HEK293 (cell line): Measurements from ENCODE around the gene ZDHHC14.

Experiments used
- CTCF ChIA-PET: fragments of 350-600 bp; formaldehyde crosslinking; extraction: SDS; loops from one replicate; lab custom pipeline; 2021; ENCODE audit warnings: antibody characterized with exemption; lab: Yijun Ruan, JAX
- POLR2A ChIA-PET: fragments of 300-600 bp; formaldehyde crosslinking; extraction: SDS; loops from one replicate; lab custom pipeline; 2020; ENCODE audit warnings: antibody characterized with exemption, inconsistent platforms; lab: Yijun Ruan, JAX
- H3K27ac ChIP-seq: fragments of 200-500 bp; sonication (Bioruptor generic); 2 replicates; pipeline ENCODE4 v1.5.1; 2014; ENCODE audit warnings: low read depth, low read length, control low read depth, inconsistent platforms; ENCODE audit errors: extremely low read depth
- H3K36me3 ChIP-seq, 2 experiments: fragments of 200-500 bp in 1 of 2; sonication (Bioruptor generic) in 1 of 2; 1 replicate in 1 of 2; 2 replicates in 1 of 2; pipeline ENCODE4 v1.5.1; 2014 to 2017; ENCODE audit warnings: inconsistent platforms in 2 of 2, low read length in 2 of 2; ENCODE audit not compliant: control insufficient read depth in 2 of 2, insufficient read depth in 1 of 2
- H3K4me1 ChIP-seq: fragments of 200-500 bp; sonication (Bioruptor generic); 2 replicates; pipeline ENCODE4 v1.5.1; 2014; ENCODE audit warnings: mild to moderate bottlenecking, low read length, inconsistent platforms; ENCODE audit not compliant: control insufficient read depth, insufficient read depth
- H3K4me3 ChIP-seq: 2 replicates; pipeline ENCODE4 v1.5.1; 2011; ENCODE audit warnings: low read depth, mild to moderate bottlenecking, control low read depth, low read length, moderate library complexity
- H3K9me3 ChIP-seq: fragments of 200-500 bp; sonication (Bioruptor generic); 2 replicates; pipeline ENCODE4 v1.5.1; 2014; ENCODE audit warnings: low read depth, low read length, inconsistent platforms; ENCODE audit not compliant: control insufficient read depth, insufficient read depth
- FEZF1 ChIP-seq: fragments of 450-650 bp; formaldehyde crosslinking; IDR thresholded peaks from 2 replicates; pipeline ENCODE4 v1.5.1; 2016; ENCODE audit warnings: missing biosample characterization, missing genetic modification characterization
- HOXD13 ChIP-seq: sonication (generic); formaldehyde crosslinking; IDR thresholded peaks from 2 replicates; pipeline ENCODE4 v1.8.0; 2022; ENCODE audit warnings: missing genetic modification reagents, borderline replicate concordance
- MZF1 ChIP-seq: fragments of 450-650 bp; formaldehyde crosslinking; IDR thresholded peaks from 2 replicates; pipeline ENCODE4 v1.5.1; 2017; ENCODE audit warnings: missing biosample characterization, missing genetic modification characterization, borderline replicate concordance
- SCRT1 ChIP-seq: fragments of 450-650 bp; formaldehyde crosslinking; IDR thresholded peaks from 2 replicates; pipeline ENCODE4 v1.5.1; 2016; ENCODE audit warnings: missing biosample characterization, missing genetic modification characterization, borderline replicate concordance
- SP2 ChIP-seq: fragments of 450-650 bp; formaldehyde crosslinking; IDR thresholded peaks from 2 replicates; pipeline ENCODE4 v1.5.1; 2016; ENCODE audit warnings: missing biosample characterization, missing genetic modification characterization
- ZBTB49 ChIP-seq: fragments of 450-650 bp; formaldehyde crosslinking; IDR thresholded peaks from 2 replicates; pipeline ENCODE4 v1.5.1; 2016; ENCODE audit warnings: missing biosample characterization, missing genetic modification characterization, low read depth
- ZIC2 ChIP-seq: fragments of 450-650 bp; formaldehyde crosslinking; IDR thresholded peaks from 2 replicates; pipeline ENCODE4 v1.5.1; 2016; ENCODE audit warnings: missing biosample characterization, missing genetic modification characterization
- ZNF114 ChIP-seq: fragments of 450-650 bp; formaldehyde crosslinking; IDR thresholded peaks from 2 replicates; pipeline ENCODE4 v1.5.0; 2017; ENCODE audit warnings: missing biosample characterization, missing genetic modification characterization
- ZNF214 ChIP-seq: fragments of 450-650 bp; formaldehyde crosslinking; IDR thresholded peaks from 2 replicates; pipeline ENCODE4 v1.5.1; 2017; ENCODE audit warnings: missing biosample characterization, mild to moderate bottlenecking, missing genetic modification characterization, borderline replicate concordance
- ZNF239 ChIP-seq: fragments of 450-650 bp; formaldehyde crosslinking; IDR thresholded peaks from 2 replicates; pipeline ENCODE4 v1.5.1; 2016; ENCODE audit warnings: missing biosample characterization, missing genetic modification characterization
- ZNF24 ChIP-seq: fragments of 450-650 bp; formaldehyde crosslinking; IDR thresholded peaks from 2 replicates; pipeline ENCODE4 v1.5.1; 2016; ENCODE audit warnings: missing biosample characterization, missing genetic modification characterization
- ZNF266 ChIP-seq: fragments of 450-650 bp; formaldehyde crosslinking; IDR thresholded peaks from 2 replicates; pipeline ENCODE4 v1.5.1; 2016; ENCODE audit warnings: missing biosample characterization, missing genetic modification characterization, low read depth
- ZNF274 ChIP-seq, 2 experiments: fragments of 200-500 bp in 1 of 2; fragments of 450-650 bp in 1 of 2; sonication (Bioruptor generic) in 1 of 2; formaldehyde crosslinking in 1 of 2; IDR thresholded peaks; 2 replicates each; pipeline versions ENCODE4 v1.5.1 to v1.6.1; 2014 to 2016; ENCODE audit warnings: borderline replicate concordance in 1 of 2, inconsistent platforms in 1 of 2, low read length in 1 of 2, missing biosample characterization in 1 of 2, missing genetic modification characterization in 1 of 2
- ZNF311 ChIP-seq: fragments of 450-650 bp; formaldehyde crosslinking; IDR thresholded peaks from 2 replicates; pipeline ENCODE4 v1.5.1; 2017; ENCODE audit warnings: missing biosample characterization, missing genetic modification characterization, borderline replicate concordance
- ZNF324 ChIP-seq: fragments of 450-650 bp; formaldehyde crosslinking; IDR thresholded peaks from 2 replicates; pipeline ENCODE4 v1.5.1; 2016; ENCODE audit warnings: missing biosample characterization, missing genetic modification characterization
- ZNF362 ChIP-seq: fragments of 450-650 bp; formaldehyde crosslinking; IDR thresholded peaks from 2 replicates; pipeline ENCODE4 v1.5.1; 2016; ENCODE audit warnings: missing biosample characterization, missing genetic modification characterization
- ZNF37A ChIP-seq: fragments of 450-650 bp; IDR thresholded peaks from 2 replicates; pipeline ENCODE4 v1.5.1; 2018; ENCODE audit warnings: missing biosample characterization, missing genetic modification characterization
- ZNF391 ChIP-seq: fragments of 450-650 bp; formaldehyde crosslinking; IDR thresholded peaks from 2 replicates; pipeline ENCODE4 v1.5.1; 2016; ENCODE audit warnings: low read depth, missing biosample characterization, missing genetic modification characterization, borderline replicate concordance
- ZNF426 ChIP-seq: fragments of 450-650 bp; formaldehyde crosslinking; IDR thresholded peaks from 2 replicates; pipeline ENCODE4 v1.5.1; 2017; ENCODE audit warnings: missing biosample characterization, missing genetic modification characterization, mild to moderate bottlenecking, inconsistent platforms, moderate library complexity
- ZNF473 ChIP-seq: fragments of 450-650 bp; formaldehyde crosslinking; IDR thresholded peaks from 2 replicates; pipeline ENCODE4 v1.5.1; 2017; ENCODE audit warnings: missing biosample characterization, missing genetic modification characterization
- ZNF488 ChIP-seq: fragments of 450-650 bp; formaldehyde crosslinking; IDR thresholded peaks from 2 replicates; pipeline ENCODE4 v1.5.1; 2016; ENCODE audit warnings: missing biosample characterization, missing genetic modification characterization
- ZNF529 ChIP-seq: fragments of 450-650 bp; formaldehyde crosslinking; IDR thresholded peaks from 2 replicates; pipeline ENCODE4 v1.5.1; 2017; ENCODE audit warnings: missing genetic modification characterization, missing biosample characterization; ENCODE audit not compliant: insufficient replicate concordance
- ZNF558 ChIP-seq: fragments of 450-650 bp; formaldehyde crosslinking; IDR thresholded peaks from 2 replicates; pipeline ENCODE4 v1.5.1; 2016; ENCODE audit warnings: missing biosample characterization, missing genetic modification characterization
- ZNF600 ChIP-seq: fragments of 450-650 bp; formaldehyde crosslinking; IDR thresholded peaks from 2 replicates; pipeline ENCODE4 v1.5.1; 2016; ENCODE audit warnings: missing biosample characterization, missing genetic modification characterization
- ZNF621 ChIP-seq: fragments of 450-650 bp; formaldehyde crosslinking; IDR thresholded peaks from 2 replicates; pipeline ENCODE4 v1.5.1; 2017; ENCODE audit warnings: missing biosample characterization, missing genetic modification characterization
- ZNF623 ChIP-seq: fragments of 450-650 bp; formaldehyde crosslinking; IDR thresholded peaks from 2 replicates; pipeline ENCODE4 v1.5.1; 2016; ENCODE audit warnings: missing biosample characterization, missing genetic modification characterization
- ZNF658 ChIP-seq: fragments of 450-650 bp; formaldehyde crosslinking; IDR thresholded peaks from 2 replicates; pipeline ENCODE4; 2016; ENCODE audit warnings: missing biosample characterization, missing genetic modification characterization
- ZSCAN30 ChIP-seq: fragments of 450-650 bp; IDR thresholded peaks from 2 replicates; pipeline ENCODE4 v1.5.1; 2018; ENCODE audit warnings: missing biosample characterization, mild to moderate bottlenecking, missing genetic modification characterization, moderate library complexity
- ZSCAN4 ChIP-seq: fragments of 450-650 bp; formaldehyde crosslinking; IDR thresholded peaks from 2 replicates; pipeline ENCODE4 v1.5.1; 2017; ENCODE audit warnings: missing biosample characterization, missing genetic modification characterization

The ZDHHC14 gene

GRCh38 chr6:157539900-157540752 lies 159.1 kb downstream of the ZDHHC14 start:
- H3K4me1 ChIP-seq: peaks cover 10% of the 10 kb centered on the region
- no peak overlapping the region for H3K27ac ChIP-seq
- ChIA-PET CTCF (interaction anchor here (1.3 kb wide), 1 partner anchor 128 kb away, joined by 5 read pairs; no protein-coding TSS in a partner anchor), POLR2A (no interaction called here)
- TF ChIP-seq ZNF391 (tag by site-specific recombination): no peak
- TF ChIP-seq ZNF24: no peak
- TF ChIP-seq ZSCAN4: no peak
- no peak for TF ChIP-seq ZBTB49 (tag by site-specific recombination)
- no peak for TF ChIP-seq ZNF473
- no peak for TF ChIP-seq SP2
- no peak for TF ChIP-seq ZSCAN30
- no peak for TF ChIP-seq ZNF623 (tag by site-specific recombination)
- TF ChIP-seq FEZF1 (tag by site-specific recombination): no peak
- TF ChIP-seq MZF1 (tag by site-specific recombination): no peak
- TF ChIP-seq ZNF600: no peak
- no peak for TF ChIP-seq ZIC2 (tag by site-specific recombination)
- TF ChIP-seq ZNF114 (tag by site-specific recombination): no peak
- H3K4me3 ChIP-seq: no peak overlapping the region
- H3K36me3 ChIP-seq: peaks cover 0 to 7% of the 10 kb centered on the region in 2 experiments; a peak in 1 of 3 replicates
- no peaks in the 10 kb centered on the region for H3K9me3 ChIP-seq

- no peak overlapping the region for H3K27ac ChIP-seq
- H3K4me1 ChIP-seq: no peaks in the 10 kb centered on the region
- ChIA-PET POLR2A (no interaction called here), CTCF (no interaction called here)
- H3K36me3 ChIP-seq: peaks cover 0 to 7% of the 10 kb centered on the region in 2 experiments; a peak in 1 of 3 replicates
- no peaks in the 10 kb centered on the region for H3K9me3 ChIP-seq
- H3K4me3 ChIP-seq: no peak overlapping the region
- TF ChIP-seq HOXD13 (CRISPR knock-in tag) (no peak), ZNF311 (tag by site-specific recombination) (no peak), ZNF274 (IDR thresholded peaks at IDR 0.05; ENCODE audit: low read length) (no peak), ZNF274 (tag by site-specific recombination; IDR thresholded peaks at IDR 0.05; ENCODE audit: borderline replicate concordance) (no peak), ZNF37A (tag by site-specific recombination) (no peak), ZNF529 (tag by site-specific recombination) (no peak), ZNF324 (tag by site-specific recombination) (no peak), ZNF621 (tag by site-specific recombination) (no peak), ZSCAN30 (no peak), ZNF239 (tag by site-specific recombination) (no peak), ZNF362 (tag by site-specific recombination) (no peak), ZNF266 (tag by site-specific recombination) (no peak), ZNF214 (no peak), ZNF658 (tag by site-specific recombination) (no peak), ZNF558 (tag by site-specific recombination) (no peak), ZNF488 (tag by site-specific recombination) (no peak), ZNF426 (tag by site-specific recombination) (no peak), MZF1 (tag by site-specific recombination) (no peak), SCRT1 (tag by site-specific recombination) (no peak)
Observed at GRCh38 chr6:157541618-157542413, 160.8 kb downstream of the ZDHHC14 start.
